ENCODE measurements around the gene GLTPD2.

GLTPD2 gene

DNA sequence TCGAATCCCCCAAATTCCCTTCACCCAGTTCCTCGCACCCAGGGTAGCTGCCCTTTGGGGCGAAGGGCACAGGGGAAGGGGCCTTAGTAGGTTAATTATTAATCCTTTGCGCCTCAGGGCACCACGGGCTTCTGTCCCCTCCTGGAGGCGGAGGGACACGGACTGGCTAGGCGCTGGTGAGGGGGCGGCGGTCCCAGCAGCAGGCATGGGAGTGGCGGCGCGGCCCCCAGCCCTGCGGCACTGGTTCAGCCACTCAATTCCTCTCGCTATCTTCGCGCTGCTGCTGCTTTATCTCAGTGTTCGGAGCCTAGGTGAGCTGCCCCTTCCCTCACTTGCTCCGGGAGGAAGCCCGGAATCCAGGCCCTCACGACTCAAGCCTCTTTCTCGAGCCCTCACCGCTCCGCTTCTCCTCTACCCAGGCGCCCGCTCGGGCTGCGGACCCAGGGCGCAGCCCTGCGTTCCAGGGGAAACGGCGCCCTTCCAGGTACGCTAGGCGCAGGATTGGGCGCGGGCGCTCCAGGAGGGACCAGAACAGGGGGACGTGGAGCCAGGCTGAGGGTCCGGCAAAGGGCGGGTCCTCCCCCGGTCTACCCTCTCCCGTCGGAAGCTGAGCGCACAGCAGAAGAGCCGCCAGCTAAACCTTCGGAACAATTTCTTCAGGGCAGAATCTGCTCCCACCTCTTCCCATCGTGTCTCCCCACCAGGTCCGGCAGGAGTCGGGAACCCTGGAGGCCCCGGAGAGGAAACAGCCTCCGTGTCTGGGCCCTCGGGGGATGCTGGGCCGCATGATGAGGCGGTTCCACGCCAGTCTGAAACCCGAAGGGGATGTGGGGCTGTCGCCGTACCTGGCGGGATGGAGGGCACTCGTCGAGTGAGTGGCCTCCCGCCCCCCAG lies at the start of gene GLTPD2:
TSS of gene GLTPD2 (plus strand) at position 158 of the 894 bp plus-strand sequence. CDS start at position 206, 48 bp downstream.
- no peak for DNase-seq

DNA sequence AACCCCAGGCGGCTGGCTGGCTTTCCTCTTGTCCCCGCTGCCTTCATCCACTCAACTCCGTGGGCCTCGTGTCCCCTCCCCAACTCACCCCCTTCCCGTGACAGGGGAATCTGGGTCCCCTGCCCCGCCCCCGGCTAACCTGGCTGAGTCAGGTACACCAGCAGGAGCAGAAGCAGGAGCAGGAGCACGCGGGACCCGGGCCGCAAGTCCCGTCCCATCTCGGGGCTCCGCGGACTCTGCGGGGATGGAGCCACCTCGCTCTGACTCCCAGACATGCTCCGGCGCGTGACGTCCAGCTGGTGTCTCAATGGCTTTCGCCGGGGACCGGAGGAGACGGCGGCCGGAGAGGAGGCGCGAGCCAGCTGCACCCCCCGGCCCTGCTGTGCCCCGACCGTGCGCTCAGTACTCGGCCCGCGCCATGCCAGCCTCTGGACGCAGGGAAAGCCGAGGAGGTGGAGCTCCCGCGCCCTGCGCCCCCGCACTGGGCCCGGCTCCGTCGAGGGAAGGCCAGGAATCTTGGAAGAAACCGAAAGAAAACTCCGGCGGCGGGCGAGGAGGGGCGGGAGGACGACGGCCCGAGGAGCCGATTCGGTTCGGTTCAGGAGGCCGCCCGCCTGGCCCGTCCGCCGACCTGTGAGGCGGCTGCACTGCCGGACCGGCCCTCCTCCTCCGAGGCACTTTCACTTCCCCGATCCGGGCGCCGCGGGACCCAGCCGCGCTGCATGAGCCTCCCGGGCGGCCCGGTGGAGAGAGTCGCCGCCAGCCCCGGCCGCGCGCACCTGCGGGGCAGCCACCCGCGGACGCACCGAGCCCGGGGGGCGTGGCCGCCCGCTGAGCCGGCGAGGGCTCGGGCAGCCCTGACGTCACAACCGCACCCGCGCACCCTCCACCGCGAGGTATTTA lies 49.4 kb upstream of the GLTPD2 start, which contains the start of the genes CXCL16 and ZMYND15:
TSS of gene CXCL16 (minus strand) at position 807 of the 903 bp plus-strand sequence. CDS start at position 218, 589 bp downstream.
TSS of gene ZMYND15 (plus strand) at position 712 of the 903 bp plus-strand sequence. CDS start 716 bp downstream, outside the sequence.
- peak; percentile 47 for DNase-seq

DNA sequence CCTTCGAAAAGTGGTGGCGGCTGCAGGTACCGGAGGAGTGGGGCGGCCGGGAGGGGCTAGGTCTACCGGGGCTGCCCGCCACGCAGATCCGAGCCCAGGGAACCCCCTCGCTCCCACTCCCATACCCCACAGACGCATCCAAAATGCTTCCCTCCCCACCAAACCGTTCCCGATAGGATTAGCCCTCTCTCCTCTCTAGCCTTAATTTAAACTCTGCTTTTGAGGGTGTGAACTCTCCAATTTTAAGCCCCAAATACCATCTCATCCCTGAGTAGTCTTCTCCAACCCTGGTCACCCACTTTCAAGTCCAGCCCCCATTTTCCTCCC lies 48.8 kb upstream of the GLTPD2 start:
- no peak for DNase-seq

DNA sequence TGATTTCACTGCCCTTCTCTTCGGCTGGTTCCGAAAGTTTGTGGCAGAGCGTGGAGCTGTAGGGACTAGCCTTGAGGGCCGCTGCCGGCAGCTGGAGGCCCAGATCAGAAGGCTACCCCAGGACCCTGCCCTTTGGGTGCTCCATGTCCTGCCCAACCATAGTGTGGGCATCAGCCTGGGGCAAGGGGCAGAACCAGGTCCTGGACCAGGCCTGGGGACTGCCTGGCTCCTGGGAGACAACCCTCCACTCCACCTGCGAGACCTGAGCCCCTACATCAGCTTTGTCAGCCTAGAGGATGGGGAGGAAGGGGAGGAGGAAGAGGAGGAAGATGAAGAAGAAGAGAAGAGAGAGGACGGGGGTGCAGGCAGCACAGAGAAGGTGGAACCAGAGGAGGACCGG lies 48.2 kb upstream of the GLTPD2 start:
- no peak for DNase-seq

DNA sequence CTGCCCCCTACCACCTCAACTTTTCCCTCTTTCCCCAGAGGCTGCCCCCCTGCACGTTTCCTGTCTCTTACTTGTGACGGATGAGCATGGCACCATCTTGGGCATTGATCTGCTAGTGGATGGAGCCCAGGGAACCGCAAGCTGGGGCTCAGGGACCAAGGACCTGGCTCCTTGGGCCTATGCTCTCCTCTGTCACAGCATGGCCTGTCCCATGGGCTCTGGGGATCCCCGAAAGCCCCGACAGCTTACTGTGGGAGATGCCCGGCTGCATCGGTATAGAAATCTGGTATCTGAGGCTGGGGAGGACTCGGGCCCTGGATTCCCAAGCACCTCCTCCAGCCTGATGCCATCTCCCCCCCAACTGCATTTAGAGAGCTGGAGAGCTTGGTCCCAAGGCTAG lies 47.2 kb upstream of the GLTPD2 start:
- no peak for DNase-seq

DNA sequence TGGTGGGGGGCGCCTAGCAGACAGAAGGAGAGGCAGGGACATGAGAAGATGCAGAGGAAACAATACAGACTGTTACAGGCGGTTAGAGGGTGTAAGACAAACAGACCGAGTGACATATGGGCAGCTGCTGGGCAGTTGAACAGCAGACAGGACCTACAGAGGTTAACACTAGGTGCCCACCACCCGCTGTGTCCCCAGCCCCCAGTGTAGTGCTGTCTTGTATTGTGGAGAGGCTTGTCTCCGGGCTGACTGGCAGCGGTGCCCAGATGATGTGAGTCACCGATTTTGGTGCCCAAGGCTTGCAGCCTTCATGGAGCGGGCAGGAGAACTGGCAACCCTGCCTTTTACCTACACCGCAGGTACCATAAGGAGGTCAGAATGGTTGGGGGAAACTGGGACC lies 46.6 kb upstream of the GLTPD2 start:
- no peak for DNase-seq

DNA sequence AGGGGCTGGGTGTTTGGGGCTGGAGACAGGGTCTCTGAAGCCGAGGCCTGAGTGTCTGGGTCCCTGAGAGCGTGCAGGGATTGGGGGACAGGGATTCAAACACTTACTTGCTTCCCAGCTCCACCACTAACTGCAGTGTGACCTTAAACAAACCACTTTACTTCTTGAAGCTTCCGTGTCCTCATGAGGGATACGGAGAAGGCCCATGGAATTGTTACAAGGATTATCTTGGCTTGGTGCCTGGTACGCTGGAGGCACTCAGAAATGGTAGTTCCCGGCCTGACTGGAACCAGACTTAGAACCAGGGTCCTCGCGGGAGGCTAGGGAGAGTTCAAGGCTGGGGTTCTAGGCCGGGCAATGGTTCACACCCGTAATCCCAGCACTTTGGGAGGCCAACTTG lies 46.1 kb upstream of the GLTPD2 start:
- DNase-seq = no peak

DNA sequence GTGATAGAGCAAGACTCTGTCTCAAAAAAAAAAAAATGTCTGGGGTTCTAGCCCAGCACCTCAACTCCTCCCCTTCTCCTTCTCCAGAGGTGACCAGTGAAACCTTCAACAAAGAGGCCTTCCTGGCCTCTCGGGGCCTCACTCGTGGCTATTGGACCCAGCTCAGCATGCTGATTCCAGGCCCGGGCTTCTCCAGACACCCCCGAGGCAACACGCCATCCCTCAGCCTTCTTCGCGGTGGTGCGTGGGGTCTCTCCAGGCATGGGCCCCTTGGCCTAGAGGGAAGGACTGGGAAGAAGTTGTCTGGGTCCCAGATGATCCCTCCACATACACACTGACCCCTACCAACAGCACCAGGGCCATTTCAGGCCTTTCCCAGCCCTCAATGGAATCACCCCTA lies 45.5 kb upstream of the GLTPD2 start:
- DNase-seq = no peak

DNA sequence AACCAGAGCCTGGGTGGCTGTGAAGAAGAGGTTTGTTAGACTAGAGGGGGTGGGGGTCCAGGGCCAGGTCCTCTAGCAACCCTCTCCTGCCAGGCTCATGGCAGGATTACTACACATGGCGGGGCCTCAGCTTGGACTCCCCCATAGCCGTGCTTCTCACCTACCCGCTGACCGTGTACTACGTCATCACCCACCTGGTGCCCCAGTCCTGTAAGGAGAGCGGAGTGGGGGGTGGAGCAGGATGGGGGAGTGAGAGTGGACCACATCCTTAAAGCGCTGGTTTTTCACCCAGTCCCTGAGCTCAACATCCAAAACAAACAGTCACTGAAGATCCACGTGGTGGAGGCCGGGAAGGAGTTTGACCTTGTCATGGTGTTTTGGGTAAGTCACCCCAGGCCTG lies 44.9 kb upstream of the GLTPD2 start:
- no peak for DNase-seq

DNA sequence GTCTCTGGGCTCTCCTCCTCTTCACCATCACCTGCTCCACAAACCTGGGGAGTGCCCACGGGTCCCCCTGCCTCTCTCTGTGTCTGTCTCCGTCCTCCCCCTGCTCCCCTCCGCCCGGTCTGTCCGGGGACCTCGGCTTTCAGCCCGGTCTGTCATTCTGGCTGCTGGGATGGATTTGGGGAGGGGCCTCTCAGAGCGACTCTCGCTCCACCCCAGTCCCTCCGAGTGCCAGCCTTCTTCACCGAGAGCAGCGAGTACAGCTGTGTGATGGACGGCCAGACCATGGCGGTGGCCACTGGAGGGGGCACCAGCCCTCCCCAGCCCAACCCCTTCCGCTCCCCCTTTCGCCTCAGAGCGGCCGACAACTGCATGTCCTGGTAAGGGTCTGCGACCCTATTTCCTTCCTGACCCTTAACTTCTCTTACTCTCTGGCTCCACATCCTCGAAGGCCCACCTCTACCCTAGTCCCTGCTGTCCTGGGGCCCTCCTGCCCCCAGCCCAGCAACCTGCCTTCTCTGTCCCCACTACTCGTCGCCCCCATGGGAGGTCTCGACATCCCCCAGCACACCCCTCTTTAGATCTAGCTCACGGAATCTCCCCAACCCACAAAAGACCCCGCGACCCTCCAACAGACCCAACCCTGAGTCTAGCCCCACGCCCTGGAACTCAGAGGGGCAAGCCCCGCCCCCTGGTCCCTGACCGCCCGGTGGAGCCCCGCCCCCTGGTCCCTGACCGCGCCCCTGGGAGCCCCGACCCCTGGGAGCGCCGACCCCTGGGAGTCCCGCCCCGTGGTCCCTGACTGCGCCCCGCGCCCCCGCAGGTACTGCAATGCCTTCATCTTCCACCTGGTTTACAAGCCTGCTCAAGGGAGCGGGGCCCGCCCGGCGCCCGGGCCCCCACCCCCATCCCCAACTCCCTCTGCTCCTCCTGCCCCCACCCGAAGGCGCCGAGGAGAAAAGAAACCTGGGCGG lies 43.5 kb upstream of the GLTPD2 start:
- no peak for DNase-seq

DNA sequence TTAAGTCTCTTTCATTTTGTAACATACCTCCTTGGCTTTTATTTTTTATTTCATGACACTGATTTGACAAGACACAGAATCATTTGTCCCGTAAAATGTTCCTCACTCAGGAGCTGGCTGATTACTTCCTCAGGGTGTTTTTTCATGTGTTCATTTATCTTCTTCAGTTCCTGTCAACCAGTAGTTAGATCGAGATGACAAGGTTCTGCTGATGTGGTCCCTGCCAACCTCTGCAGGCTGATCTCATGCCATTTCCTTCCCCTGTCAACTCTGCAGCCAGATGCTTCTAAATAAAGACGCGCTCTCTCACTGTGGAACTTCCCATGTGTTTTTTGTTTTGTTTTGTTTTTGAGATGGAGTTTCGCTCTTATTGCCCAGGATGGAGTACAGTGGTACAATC lies 40.9 kb upstream of the GLTPD2 start:
- peak; percentile 44 for DNase-seq

DNA sequence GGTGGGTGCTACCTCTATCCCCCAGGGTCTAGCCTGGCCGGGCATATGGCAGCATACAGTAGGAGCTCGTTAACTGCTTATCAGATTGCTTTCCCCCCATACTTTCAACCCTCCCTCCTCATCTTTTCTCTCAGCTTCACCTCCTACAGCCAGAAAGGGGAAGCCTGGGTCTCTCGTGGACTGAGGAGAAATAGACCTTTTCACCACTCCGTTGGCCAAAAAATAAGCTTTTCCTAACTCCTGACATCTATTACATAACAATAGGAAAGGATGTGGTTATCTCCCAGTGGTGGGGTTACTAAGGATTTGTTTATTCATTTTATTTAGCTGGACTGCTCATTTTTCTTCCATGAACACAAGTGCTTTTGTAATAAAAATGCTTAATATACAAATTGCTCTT lies 40.1 kb upstream of the GLTPD2 start:
- DNase-seq = no peak

DNA sequence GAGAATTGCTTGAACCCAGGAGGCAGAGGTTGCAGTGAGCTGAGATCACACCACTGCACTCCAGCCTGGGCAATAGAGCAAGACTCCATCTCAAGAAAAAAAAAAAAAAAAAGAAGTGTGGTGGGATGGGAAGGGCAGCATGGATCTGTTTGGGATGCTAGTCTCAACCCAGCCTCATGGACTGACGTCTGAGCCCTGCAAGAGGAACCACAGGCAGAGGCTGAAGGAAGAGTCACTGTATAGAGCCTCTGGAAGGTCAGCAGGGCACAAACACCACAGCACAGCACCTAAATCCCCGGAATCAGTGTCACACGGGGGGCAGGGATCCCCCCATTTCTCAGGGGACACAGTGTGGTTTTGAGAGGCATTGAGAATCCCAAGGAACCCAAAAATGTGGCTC lies 38.2 kb upstream of the GLTPD2 start:
- DNase-seq = no peak

DNA sequence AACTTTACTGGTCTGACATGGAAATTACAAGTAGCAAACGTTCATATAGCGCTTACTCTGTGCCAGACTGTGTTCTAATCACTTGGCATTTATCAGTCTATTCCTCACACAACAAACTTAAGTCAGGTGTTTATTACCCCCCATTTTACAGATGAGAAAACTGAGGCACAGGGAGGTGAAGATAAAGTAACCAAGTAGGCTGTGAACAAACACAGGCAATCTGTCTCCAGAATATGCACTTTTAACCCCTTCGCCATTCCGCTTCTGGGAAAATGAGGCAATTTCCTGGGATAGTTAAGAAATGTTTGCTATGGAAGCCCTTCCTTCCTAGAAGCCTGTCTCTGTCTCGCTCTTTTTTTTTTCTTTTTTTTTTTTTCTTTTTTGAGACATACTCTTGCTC lies 36.8 kb upstream of the GLTPD2 start:
- no peak for DNase-seq

DNA sequence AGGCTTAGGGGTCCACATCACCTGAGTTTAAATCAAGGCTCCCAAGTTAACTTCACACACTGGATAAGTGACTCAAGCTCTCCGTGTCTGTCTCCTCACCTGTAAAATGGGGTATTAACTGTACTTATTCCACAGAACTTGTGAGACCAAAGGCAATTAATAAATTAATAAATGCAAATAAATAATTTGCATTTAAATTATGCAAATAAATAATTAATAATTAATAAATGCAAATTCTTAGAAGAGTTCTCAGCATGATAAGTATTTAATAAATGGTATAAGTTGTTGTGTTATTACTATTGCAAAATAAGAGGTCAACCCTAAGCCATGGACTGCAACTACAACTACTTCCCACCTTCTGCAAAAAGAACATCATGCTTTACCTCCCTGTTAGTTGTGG lies 35.4 kb upstream of the GLTPD2 start:
- no peak for DNase-seq

DNA sequence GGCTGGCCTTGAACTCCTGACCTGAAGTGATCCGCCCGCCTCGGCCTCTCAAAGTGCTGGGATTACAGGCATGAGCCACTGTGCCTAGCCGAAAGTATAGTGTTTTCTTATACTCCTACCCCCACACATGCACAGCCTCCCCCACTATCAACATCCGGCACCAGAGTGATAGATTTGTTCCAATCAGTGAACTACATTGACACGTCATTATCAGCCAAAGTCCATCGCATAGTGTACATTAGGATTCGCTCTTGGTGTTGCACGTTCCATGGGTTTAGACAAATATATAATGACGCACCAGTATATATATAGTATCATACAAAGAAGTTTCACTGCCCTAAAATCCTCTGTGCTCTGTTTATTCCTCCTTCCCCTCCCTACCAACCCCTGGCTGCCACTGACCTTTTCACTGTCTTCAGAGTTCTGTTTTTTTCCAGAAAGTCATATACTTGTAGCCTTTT lies 29.0 kb upstream of the GLTPD2 start:
- no peak for DNase-seq

DNA sequence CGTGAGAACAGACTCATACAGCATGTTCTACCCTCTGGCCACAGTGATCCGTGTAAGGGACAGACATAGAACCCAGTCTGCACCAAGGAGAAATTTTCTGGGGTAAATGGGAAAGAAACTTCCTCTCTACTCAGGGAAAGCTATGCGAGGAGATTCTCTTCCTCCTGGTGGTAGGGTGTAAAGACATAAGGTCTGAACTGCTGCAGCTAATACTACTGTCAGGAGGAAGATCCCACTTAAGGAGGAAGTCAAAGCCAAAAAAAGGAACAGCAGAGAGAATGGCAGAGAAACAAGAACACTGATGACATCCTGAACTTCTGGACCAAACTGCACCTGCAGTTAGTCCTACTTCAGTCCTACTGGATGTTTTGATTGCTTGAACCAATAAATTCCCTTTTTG lies 24.2 kb upstream of the GLTPD2 start:
- DNase-seq = no peak

DNA sequence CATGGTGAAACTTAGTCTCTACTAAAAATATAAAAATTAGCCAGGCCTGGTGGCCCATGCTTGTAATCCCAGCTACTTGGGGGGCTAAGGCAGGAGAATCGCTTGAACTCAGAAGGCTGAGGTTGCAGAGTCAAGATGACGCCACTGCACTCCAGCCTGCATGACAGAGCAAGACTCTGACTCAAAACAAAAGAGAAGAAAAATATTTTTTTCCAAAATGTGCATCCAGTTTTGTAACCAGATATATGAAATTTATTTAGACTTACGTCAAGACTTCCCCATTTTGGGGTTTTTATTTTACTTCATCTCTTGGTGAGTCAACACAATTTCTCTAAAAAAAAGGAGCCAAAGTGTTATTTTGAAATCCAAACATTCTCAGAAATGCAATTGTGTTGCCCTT lies 22.6 kb upstream of the GLTPD2 start:
- peak; percentile 11 for DNase-seq

DNA sequence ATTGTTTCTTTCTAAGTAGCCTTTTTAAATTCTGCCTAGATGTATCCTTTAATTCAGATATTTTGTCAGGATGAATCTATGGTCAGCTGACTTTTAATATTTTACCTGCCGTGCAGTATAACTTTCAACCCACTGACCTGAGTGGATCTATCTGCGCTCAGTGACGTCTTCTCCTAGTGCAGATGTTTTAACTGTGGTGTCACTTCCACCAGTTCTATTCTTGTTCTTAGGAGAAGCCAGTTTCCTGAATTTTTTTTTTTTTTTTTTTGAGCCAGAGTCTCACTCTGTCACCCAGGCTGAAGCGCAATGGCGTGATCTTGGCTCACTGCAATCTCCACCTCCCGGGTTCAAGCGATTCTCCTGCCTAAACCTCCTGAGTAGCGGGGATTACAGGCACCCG lies 22.0 kb upstream of the GLTPD2 start:
- no peak for DNase-seq

DNA sequence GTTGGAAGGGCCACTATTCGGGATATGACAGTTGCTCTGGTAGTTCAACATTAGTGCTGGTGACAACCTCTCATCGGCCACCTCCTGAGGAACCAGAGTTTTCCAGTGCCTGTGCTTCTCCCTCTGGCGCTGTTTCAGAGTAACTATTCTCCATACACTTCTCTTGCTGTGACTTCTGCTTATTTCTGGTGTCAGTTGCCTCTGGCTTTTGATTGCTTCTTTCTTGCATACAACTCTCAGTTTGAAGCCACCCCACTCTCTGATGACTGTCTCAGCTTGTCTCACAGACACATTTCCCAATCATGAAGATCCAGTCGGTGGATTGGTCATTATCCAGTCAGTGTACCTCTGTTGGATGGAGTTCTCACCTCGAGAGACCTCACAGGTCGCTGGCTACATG lies 20.5 kb upstream of the GLTPD2 start:
- no peak for DNase-seq

DNA sequence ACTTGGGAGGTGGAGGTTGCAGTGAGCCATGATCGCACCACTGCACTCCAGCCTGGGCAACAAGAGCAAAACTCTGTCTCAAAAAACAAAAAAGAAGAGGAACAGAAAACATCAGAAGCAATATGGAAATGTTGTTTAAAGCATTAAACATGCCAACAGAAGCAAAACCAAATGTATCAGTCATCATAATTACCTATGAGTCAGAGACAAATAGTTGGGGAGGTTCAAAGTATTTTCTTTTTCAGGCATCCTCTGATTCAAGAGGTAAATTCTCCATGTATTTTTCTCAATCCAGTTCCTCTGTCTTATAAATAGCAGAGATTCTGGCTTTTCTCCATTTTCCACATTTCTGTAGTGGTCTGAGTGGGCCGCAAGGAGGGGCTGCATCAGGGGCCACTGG lies 19.1 kb upstream of the GLTPD2 start:
- no peak for DNase-seq

DNA sequence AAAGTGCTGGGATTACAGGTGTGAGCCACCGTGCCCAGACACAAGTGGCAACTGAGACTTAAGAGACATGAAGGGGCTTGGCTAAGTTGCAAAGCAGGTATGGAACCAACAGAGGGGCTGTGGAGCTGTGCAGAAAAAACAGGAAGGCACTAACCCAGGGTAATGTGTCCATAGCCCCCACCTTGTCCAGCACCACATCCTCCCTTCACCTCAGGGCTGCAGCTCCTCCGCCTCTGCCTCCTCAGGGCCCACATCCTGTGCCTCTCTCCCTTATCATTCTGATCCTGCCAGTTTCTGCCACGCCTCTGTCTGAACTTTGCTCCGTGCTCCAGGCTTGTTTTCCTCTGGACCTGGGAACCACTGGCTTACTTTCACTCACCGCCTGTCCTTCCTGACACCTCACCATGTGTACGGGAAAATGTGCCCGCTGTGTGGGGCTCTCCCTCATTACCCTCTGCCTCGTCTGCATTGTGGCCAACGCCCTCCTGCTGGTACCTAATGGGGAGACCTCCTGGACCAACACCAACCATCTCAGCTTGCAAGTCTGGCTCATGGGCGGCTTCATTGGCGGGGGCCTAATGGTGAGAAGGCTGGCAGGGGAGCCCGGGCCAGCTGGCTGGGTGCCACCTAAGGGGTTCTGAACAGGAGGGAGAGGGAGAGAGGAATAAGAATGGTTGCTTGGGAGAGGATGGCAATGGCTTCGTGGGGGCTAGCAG lies 17.1 kb upstream of the GLTPD2 start, which contains the start of gene TM4SF5:
TSS of gene TM4SF5 (plus strand) at position 368 of the 716 bp plus-strand sequence. CDS start at position 405, 37 bp downstream.
- no peak for DNase-seq
